A549 (cell line): ENCODE results near the gene DNMT3B.

ENCODE experiments used
- CHD2 ChIP-seq: fragments of 150-350 bp; IDR thresholded peaks from 2 replicates; pipeline ENCODE4 v1.6.1; 2014; ENCODE audit warnings: low read length; ENCODE audit not compliant: partially characterized antibody
- CTCF ChIP-seq: fragments of >200 bp; sonication (Bioruptor Twin); formaldehyde crosslinking; IDR thresholded peaks from 3 replicates; pipeline ENCODE4 v1.5.1; 2016
- EHMT2 ChIP-seq: fragments of 200-600 bp; sonication (generic); IDR thresholded peaks from 2 replicates; pipeline ENCODE4 v1.6.1; 2016; ENCODE audit warnings: antibody characterized with exemption, low read depth, mild to moderate bottlenecking, moderate library complexity
- EP300 ChIP-seq, 2 experiments: fragments of >200 bp; sonication (Bioruptor Twin); formaldehyde crosslinking; IDR thresholded peaks; 2 replicates in 1 of 2; 3 replicates in 1 of 2; pipeline ENCODE4 v1.6.1; 2016 to 2017
- MAX ChIP-seq: IDR thresholded peaks from 2 replicates; pipeline ENCODE4 v1.6.1; 2012
- NFE2L2 ChIP-seq: fragments of 150-350 bp; conservative IDR thresholded peaks from 2 replicates; pipeline ENCODE4 v1.6.1; 2014; ENCODE audit warnings: low read length
- POLR2A ChIP-seq: IDR thresholded peaks from 2 replicates; pipeline ENCODE4 v1.6.1; 2012; ENCODE audit warnings: mild to moderate bottlenecking, low read length
- RAD21 ChIP-seq, 2 experiments: fragments of >200 bp in 1 of 2; sonication (Bioruptor Twin) in 1 of 2; formaldehyde crosslinking in 1 of 2; IDR thresholded peaks in 1 of 2; conservative IDR thresholded peaks in 1 of 2; 2 replicates in 1 of 2; 3 replicates in 1 of 2; pipeline ENCODE4 v1.6.1; 2012 to 2018; ENCODE audit warnings: inconsistent platforms in 1 of 2
- SMC3 ChIP-seq: fragments of >200 bp; sonication (Bioruptor Twin); formaldehyde crosslinking; IDR thresholded peaks from 3 replicates; pipeline ENCODE4 v1.6.1; 2018; ENCODE audit warnings: inconsistent platforms
- TF ChIP-seq, protein P1 (sequence below): fragments of 450-650 bp; IDR thresholded peaks from 2 replicates; pipeline ENCODE4 v1.6.1; 2014; ENCODE audit warnings: antibody characterized with exemption

DNA sequence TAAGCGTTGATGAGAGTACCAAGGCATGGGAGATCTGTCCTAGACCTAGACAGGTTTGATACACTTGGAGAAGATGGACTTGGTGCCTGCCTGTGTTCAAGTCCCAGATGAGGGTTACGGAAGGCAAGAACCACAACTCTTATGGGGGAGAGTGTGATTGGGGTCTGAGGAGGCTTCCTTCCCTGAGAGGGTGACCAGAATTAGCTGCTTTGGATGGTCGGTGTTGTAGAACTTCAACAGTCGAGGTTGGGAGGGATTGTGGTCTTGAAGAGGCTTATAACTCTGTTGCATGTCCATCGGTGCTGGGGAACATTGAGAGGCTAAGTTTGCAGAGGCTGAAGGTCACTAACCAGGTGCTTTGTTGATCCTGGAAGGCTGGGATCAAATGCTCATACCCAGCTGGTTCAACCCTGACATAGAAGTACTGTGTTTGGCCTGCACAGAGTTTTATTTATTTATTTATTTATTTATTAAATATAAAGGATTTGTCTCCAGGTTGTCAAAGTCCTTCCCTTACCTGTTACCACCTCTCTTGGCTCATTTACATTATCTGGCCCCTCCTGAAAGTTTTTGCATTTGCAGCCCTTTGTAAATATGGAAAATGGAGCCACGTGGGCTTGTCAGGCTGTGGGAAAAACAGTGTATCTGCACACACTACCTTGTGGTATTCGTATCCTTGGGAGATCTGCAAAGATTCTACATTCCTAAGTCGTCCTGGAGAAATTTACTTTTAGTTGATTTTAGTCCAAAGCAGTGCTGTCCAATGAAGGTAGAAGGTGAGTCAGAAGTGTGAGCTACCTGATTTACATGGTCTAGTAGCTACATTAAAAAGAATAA lies 80.7 kb downstream of the DNMT3B start:
- TF ChIP-seq NFE2L2, result no peak
- no peak for TF ChIP-seq CHD2
- no peak for TF ChIP-seq MAX
- no peak for TF ChIP-seq CTCF
- TF ChIP-seq POLR2A, result no peak
- no peak for TF ChIP-seq SMC3
- TF ChIP-seq, protein P1, sequence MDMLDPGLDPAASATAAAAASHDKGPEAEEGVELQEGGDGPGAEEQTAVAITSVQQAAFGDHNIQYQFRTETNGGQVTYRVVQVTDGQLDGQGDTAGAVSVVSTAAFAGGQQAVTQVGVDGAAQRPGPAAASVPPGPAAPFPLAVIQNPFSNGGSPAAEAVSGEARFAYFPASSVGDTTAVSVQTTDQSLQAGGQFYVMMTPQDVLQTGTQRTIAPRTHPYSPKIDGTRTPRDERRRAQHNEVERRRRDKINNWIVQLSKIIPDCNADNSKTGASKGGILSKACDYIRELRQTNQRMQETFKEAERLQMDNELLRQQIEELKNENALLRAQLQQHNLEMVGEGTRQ, result no peak
- no peak for TF ChIP-seq EP300 (IDR thresholded peaks at IDR 0.05)
- no peak for TF ChIP-seq EHMT2
- TF ChIP-seq RAD21 (conservative IDR thresholded peaks at IDR 0.05 in 1 of 2, IDR thresholded peaks at IDR 0.05 in 1 of 2), result no peak
